CD4-positive, alpha-beta T cell treated with Interleukin-15 for 1 hour (primary cell): ENCODE data around the gene ZNF580.

Source experiments
- DNase-seq: peaks from one replicate; pipeline ENCODE4 v3.0.0-alpha.2; 2020

Gene ZNF580

DNA sequence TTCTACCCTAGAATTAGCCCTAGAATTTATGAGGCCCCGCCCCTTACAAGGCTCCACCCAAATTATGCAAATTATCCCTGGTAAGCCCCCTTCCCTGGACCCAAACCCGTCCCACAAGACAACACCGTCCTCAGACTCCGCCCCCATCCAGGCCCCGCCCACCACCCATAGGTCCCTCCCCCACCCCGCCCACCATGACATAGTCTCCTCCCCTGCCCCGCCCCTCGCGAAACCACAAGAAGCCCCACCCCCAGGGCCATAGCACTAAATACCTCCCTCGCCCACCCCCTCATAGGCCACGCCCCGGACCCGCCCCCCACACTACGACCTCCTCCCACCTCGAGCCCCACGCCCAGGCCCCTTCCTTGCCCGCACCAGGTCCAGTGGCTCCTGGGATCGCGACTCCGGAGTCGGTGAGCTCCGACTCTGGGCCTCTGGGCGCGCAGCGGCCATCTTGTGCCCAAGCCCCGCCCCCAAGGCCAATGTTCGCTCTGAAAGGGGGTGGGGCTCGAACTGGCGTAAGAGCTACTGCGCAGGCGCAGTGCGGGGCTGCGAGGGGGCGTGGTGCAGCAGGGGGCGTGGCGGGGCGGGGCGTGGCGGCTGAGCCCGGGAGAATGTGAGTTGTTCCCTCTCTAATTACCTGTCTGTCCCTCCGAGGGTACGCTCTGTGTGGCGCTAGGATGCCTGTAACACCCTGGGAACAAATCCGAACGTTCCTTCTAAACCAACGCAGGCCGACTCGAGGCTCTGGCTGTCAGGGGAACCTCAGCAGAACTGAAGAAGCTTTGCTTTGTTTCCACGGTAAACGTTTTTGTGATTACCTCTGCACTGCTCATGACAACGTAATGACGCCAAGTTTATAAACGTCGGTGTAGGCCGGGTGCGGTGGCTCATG lies 16.4 kb upstream of the ZNF580 start, which contains the start of gene ZNF784:
Gene ZNF784, minus strand, starts transcription at position 458 of the 895 bp plus-strand sequence. Its CDS starts 5 bp downstream, at position 453.
- peak; percentile 92 for DNase-seq

DNA sequence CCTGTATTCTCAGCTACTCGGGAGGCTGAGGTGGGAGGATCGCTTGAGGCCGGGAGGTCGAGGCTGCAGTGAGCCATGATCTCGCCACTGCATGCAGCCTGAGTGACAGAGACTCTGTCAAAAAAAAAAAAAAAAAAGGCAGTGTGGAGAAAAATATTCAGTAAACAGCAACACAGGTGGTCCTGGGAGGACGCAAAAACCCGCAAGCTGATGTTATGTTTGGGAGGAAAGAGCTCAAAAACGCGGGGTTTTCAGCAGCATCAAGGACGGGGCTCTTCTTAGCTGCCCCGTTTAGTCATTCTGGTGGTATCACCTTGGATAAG lies 15.8 kb upstream of the ZNF580 start:
- no peak for DNase-seq

DNA sequence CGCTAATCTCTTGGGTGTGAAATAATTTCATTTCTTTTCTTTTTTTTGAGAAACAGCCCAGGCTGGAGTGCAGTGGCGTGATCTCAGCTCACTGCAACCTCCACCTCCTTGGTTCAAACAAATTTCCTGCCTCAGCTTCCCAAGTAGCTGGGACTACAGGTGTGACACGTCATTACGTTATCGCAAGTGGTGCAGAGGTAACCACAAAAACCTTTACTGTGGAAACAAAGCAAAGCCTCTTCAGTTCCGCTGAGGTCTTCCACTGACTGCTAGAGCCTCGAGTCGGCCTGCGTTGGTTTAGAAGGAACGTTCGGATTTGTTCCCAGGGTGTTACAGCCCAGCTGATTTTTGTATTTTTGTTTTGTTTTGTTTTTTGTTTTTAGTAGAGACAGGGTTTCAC lies 14.5 kb upstream of the ZNF580 start:
- peak; percentile 71 for DNase-seq

DNA sequence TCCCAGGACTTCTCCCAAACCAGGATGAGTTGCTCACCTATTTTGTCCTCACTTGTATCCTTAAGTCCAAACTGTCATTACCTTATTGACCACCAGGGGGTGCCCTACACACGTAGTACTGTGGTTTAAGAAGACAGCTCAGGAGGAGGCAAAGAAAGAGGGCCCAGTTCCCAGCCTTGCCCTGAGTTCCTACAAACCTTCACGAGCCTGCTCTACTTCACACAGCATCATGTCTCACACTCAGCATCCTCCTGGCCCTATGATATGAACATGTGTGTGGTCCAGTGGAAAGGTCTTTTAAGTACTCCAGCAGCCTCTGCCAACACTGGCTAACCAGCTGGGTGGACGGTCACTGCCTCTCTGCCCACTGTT lies 8.4 kb upstream of the ZNF580 start:
- peak; percentile 85 for DNase-seq

DNA sequence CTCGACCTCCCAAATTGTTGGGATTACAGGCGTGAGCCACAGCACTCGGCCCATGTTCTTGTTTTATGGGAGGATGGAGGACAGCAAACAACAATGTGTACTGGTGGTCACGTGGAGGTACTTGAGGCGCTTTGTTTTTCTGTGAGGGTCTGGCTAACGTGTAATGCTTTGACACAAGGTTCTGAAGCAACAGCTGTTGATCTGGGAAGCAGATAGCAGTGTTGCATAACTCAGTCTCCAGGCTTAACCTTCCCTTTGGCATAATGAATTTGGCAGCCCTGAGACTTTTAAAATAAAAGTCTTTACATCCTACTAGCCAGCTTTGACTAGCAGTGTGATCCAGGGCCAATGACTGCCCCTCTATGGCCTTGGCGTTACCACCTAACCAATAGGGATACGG lies 6.9 kb upstream of the ZNF580 start:
- no peak for DNase-seq

DNA sequence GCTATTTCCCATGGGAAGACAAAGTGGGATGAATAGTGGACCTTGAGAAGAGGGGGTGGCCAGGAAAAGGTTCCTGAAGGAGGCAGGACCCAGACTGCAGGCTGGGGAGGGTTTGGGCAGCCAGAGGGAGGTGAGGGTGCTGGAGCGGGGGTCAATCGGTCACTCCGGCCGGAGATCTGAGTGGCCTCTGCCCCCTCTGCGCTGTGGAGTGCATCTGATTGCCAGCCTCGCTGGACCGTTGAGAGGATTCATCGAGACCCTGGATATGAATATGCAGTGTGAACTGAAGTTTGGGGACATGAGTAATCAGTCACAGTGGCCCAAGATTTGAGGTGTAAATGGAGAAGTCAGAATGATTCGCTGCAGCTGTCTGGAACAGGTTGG lies 5.5 kb upstream of the ZNF580 start:
- no peak for DNase-seq

DNA sequence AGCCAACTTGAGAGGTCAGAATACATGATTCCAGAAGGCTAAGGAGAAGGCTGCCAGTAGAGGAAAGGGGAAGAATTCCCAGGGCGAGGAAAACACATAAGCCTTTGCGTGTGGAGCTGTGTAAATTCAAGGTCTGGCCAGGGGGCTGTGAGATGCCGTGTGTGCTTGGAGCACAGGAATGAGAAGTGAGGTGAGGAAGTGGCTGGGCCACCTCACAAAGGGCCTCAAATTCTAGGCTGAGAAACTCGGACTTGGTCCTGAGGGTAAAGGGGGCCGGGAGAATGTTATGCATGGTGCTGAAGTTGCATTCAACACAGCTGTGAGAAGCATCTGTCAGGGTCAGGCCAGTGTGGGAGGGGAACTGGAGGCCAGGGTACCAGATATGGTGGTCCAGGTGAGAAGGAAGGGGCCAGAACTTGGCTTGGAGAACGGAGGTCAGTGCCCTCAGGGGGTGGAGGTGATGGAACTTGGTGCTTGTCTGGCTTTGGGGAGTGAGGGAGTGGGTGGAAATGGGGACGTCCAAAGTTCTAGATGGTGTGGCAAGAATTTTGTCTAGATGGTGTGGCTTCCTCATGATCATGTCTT lies 4.9 kb upstream of the ZNF580 start:
- DNase-seq: no peak

DNA sequence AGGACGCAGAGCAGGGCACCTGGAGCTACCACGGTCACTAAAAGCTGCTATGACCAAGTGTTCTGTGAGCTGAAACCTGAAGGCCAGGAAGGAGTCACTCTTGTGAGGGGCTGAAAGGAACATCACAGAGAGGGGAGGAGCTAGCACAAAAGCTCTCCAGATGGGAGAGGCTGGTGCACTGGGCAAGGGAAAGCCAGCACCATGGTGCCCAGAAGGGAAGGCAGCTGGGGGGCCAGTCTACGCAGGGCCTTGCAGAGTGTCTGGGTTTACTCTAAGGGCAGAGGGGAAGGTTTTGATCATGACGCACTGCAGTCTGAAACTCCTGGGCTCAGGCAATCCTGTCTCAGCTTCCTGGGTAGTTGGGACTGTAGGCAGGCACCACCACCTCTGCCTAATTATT lies 4.1 kb upstream of the ZNF580 start:
- no peak for DNase-seq

DNA sequence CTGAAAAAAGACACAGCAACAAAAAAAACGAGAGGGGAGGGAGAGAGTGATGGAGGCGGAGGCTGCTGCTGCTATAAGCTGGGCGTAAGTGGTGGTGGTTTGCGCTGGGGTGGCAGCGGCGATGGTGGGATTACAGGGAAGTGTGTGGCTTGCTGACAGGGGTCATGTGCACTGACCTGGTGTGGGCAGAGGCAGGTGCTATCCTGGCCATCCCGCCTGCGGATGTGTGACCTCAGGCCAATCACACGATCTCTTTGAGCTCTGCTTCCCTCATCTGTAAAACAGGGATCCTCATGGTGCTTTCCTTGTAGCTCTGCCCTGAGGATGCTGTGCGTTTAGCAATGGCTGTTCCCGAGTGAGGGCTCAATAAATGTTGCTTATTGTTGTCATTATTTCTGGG lies 3.3 kb upstream of the ZNF580 start:
- DNase-seq: no peak

DNA sequence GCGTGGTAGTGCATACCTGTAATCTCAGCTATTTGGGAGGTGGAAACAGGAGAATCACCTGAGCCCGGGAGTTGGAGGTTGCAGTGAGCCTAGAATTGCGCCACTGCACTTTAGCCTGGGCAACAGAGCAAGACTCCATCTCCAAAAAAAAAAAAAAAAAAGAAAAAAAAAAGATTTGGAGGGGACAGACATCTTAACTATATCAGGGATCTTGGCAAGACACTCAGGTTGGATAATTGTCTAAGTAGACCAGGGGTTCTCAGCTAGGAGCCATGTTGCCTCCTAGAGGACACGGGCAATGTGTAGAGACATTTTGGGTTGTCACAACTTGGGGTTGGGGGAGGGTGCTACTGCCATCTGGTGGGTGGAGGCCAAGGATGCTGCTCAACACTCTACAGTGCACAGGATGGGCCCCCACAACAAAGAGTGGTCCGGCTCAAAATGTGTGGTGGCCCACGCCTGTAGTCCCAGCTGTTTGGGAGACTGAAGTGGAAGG lies 1.9 kb upstream of the ZNF580 start:
- peak; percentile 67 for DNase-seq

DNA sequence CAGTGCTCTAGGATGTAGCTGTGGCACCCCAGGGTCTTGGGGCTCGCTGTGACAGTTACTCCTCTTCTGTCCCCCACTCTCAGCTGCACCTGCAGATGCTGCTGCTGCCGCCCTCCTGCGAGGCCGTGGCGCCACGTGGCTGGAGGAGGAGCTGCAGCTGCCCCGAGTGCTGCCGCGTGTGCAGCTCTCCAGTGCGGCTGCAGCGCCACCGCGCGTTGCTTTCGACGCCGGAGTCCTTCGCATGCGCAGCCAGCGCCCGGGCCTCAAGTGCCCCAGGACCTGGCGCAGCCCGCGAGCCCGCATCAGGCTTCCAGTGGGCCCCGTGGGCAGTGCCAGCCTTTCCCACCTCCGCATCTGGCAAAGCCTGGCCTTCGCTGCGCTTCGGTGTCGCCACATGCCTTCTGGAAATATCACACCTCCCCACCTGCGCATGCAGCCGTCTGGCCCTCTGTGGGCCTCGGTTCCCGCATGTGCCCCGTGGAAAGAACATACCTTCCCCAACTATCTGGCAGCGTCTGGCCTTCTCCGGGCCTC lies 692 bp upstream of the ZNF580 start:
- DNase-seq: peak; percentile 84

DNA sequence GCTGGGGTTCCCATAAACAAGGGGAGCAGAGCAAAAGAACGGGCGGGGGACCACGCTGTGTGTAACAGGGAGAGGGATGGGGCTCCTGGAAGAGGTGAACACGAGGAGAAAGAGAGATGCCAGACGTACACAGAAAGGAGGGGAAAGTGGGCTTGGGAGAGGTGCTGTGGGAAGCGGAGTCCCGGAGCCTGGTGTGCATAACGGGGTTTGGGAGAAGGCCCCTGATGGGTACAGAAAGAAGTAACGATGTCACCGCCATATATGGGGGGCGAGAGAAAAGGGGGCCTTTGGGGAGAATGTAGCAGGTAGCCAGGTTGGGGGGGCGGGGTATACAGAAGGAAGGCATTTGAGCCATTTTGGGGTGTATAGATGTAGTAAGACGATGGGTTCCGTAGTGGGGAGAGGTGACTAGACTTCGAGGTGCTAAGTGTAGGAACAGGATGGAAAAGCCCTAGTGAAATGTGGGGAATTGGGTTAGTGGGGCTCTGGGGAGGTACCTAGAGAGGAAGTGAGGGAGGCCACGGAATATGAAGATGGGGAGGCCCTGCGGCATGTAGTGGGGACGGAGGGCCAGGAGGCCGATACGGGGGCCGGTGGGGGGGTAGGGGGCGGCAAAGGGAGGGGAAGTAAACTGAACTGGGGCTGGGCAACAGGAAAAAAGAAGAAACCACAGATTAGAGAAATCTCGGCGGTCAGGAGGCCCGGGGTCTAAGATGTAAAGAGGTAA lies 787 bp downstream of the ZNF580 start:
- DNase-seq: no peak

DNA sequence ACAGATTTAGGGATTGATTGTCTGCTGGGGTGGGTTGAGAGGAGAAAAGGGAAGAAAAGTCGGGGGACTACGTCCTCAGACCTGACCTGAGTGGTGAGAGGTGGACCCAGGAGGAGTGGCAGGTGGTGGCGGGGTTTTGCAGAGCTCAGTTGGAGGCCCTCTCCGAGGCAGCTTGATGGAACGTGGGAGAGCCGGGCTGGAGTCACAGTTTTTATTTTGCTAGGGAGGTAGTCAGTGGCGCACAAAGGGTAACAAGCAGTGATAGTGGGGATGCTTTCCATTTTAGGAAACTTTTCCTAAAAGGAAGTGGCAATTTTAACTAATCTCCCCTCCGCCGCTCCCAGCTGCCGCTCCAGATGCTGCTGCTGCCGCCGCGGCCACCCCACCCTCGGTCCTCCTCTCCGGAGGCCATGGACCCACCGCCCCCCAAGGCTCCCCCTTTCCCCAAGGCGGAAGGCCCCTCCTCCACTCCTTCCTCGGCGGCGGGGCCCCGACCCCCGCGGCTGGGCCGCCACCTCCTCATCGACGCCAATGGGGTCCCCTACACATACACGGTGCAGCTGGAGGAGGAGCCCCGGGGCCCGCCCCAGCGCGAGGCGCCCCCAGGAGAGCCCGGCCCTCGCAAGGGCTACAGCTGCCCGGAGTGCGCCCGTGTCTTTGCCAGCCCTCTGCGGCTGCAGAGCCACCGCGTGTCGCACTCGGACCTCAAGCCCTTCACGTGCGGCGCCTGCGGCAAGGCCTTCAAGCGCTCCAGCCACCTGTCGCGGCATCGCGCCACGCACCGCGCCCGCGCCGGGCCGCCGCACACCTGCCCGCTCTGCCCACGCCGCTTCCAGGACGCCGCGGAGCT lies 1.6 kb downstream of the ZNF580 start:
- no peak for DNase-seq

DNA sequence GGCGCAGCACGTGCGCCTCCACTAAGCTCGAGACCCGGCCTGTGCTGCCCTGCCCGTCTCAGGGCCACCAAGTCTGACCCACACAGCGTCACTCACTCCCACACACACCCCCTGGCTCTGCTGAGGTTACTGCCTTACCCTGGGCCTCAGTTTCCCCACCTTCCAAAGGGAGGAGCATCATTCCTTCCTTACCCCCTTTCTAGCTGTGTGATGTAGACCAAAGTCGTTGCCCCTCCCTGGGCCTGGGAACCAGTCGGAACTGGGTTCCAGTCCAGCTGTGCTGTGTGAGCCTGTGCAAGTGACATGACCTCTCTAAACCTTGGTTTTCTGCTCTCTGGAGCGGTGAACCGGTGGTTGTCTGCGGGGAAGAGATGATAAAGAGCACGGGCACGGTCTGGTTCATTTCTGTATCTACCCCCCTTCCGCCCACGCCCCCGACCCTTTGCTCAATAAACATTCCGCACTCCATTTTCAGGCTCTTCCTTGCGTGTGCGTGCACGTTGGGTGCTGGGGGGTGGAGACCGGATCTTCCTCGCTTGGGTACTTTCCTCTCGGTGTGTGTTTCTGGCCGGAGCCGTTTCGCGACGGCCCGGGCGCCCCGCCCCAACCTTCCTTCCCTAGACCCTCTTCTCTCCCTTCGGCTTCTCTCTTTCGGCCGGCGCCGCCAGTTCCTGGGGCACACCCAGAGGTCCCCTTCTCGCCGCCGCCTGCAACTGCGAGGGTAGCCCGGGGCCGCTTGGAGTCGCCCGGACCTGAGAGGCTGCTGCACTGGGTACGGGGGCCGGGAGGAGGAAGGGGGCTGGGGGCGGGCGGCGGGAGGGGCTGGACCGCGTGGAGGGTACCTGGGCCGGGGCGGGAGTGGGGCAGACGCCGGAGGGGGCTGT lies 2.4 kb downstream of the ZNF580 start, which contains the start of gene ZNF581:
Gene ZNF581, plus strand, starts transcription at position 647 of the 884 bp plus-strand sequence. CDS start 923 bp downstream, outside the sequence.
- peak; percentile 75 for DNase-seq

DNA sequence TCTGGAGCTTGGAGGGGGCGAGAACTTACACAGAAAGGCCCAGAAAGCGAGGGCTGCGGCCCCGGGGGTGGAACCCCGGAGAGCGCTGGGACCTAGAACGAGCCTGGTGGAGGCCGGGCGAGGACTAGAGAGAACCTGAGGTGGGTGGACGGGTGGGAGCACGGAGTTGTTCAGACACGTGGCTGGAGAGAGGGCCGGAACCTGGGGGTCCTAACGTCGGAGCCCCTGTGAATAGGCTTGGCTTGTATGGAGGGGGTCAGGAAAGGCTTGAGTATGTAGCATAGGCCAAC lies 3.0 kb downstream of the ZNF580 start:
- no peak for DNase-seq

DNA sequence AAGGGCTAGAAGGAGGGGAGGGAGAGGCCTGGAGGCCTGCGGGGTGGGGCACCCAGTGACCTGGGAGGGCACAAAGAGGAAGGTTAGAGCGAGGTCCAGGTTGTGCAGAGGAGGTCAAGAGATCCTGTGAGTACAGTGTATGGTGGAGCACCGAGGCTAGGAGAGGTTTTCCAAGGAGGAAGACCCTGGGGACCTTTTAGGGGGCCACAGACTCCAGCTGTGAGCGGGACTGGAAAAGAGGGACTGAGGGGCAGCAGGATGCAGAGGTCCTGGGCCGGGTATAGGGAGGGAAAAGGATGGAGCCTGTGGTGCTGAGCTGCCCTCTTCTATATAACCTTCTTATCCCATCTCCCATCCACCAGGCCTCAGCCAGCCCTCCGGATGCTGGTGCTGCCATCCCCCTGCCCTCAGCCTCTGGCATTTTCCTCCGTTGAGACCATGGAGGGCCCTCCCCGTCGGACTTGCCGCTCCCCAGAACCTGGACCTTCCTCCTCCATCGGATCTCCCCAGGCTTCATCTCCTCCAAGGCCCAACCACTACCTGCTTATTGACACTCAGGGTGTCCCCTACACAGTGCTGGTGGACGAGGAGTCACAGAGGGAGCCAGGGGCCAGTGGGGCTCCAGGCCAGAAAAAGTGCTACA lies 3.5 kb downstream of the ZNF580 start:
- DNase-seq: no peak

DNA sequence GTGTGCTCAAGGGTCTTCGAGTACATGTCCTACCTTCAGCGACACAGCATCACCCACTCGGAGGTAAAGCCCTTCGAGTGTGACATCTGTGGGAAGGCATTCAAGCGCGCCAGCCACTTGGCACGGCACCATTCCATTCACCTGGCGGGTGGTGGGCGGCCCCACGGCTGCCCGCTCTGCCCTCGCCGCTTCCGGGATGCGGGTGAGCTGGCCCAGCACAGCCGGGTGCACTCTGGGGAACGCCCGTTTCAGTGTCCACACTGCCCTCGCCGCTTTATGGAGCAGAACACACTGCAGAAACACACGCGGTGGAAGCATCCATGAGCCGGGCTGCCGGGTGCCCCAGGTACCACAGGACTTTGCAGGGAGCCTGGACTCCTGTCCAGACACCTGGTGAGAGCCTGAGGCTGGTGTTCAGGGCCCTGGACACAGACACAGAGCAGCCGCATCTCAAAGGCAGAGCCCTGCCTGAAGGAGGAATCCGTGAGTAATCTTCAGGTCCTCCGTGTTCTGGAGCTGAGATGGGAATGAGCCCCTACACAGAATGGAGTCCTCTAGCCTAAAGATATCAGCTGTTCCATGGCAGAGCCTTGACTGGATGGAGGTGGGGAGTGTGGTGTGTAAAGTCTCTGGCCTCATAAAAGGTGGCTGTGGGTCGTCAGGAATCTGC lies 4.2 kb downstream of the ZNF580 start:
- no peak for DNase-seq

DNA sequence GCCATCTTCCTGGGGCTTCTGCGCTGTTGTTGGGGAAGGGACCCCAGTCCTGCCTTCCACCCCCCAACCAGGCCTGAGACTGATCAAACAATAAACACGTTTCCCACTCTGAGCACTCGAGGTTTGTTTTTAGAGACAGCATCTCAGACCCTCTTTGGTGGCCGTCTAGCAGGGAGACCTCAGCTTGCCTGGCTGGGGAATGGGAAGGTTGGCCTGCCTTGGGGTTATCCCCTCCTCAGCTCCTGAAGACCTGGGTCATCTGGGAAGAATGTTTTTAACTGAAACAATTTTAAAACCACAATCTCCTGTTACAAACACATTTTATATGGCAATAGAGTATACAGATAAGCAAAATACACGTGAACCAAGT lies 4.7 kb downstream of the ZNF580 start:
- no peak for DNase-seq

DNA sequence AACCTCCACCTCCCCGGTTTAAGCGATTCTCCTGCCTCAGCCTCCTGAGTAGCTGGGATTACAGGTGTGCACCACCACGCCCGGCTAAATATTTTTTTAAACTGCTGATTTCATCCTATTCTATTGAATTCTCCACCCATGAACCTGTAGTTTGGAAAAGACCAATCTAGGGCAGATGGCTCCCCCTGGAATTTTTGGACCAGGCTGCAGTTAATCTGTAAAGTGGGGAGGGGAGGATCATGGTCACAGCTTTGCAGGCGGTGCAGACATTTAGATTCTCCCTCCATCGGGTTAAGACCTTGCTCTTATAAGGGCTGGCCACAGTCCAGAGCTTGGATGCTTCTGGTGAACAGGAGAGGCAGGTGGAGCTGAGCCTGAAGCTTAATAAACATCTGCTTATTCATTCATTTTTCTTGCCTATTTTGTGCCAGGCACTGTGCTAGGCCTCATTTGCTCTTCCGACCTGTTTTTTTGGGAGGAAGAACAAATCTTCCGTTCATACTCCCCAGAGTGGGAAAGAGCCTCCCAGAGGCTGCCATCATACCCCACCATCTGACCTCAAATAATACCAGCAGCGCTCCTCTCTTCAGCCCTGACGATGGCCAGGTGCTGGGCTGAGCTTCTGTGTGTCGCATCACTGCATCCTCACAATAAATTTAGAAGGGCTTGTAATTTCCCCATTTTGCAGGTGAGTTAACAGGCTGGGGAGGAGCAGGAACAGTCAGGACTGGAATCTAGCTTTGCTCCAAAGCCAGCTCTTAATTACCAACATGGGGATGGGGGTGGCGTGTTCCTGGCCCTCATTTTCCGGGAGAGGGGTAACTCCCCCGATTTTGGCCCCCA lies 6.3 kb downstream of the ZNF580 start:
- DNase-seq: no peak
